SIG-M5 treated with dmso at 0.1 percent for 504 hours (cell line): Measurements from ENCODE around the gene XIRP2.
"Not testable (repeated sequence)": the region's sequence is repeated elsewhere in the genome, so short reads cannot be mapped to it uniquely, and the experiment has no call there.

Source experiments
- DNase-seq: peaks from one replicate; lab custom pipeline; 2025; ENCODE audit not compliant: unreplicated experiment; lab: John Stamatoyannopoulos, UW

Gene XIRP2

GRCh38 chr2:167028503-167028902, 140.2 kb downstream of the XIRP2 start:
- DNase-seq = no peak

- DNase-seq = not testable (repeated sequence)
These were observed 146.7 kb downstream of the XIRP2 start for GRCh38 chr2:167034976-167035375.

- no peak for DNase-seq
These were observed 160.5 kb downstream of the XIRP2 start for GRCh38 chr2:167048829-167049228.

GRCh38 chr2:167049659-167050058, 161.4 kb downstream of the XIRP2 start:
- no peak for DNase-seq

- no peak for DNase-seq
These were observed 164.5 kb downstream of the XIRP2 start for GRCh38 chr2:167052825-167053224.

GRCh38 chr2:167054881-167055280, 166.6 kb downstream of the XIRP2 start:
- no peak for DNase-seq

GRCh38 chr2:167057446-167057845, 169.2 kb downstream of the XIRP2 start:
- no peak for DNase-seq

GRCh38 chr2:167059173-167059572, 170.9 kb downstream of the XIRP2 start:
- DNase-seq = no peak

GRCh38 chr2:167069855-167070254, 181.6 kb downstream of the XIRP2 start:
- no peak for DNase-seq

GRCh38 chr2:167075708-167076107, 187.4 kb downstream of the XIRP2 start:
- DNase-seq = not testable (repeated sequence)

GRCh38 chr2:167098931-167099330, 210.7 kb downstream of the XIRP2 start:
- not testable (repeated sequence) for DNase-seq

- no peak for DNase-seq
These were observed 212.2 kb downstream of the XIRP2 start for GRCh38 chr2:167100506-167100905.

- no peak for DNase-seq
These were observed 214.9 kb downstream of the XIRP2 start for GRCh38 chr2:167103028-167103756.

GRCh38 chr2:167103757-167104133, 215.5 kb downstream of the XIRP2 start:
- no peak for DNase-seq

GRCh38 chr2:167104691-167105090, 216.4 kb downstream of the XIRP2 start:
- no peak for DNase-seq

- DNase-seq = not testable (repeated sequence)
These were observed 221.4 kb downstream of the XIRP2 start for GRCh38 chr2:167109682-167110081.

GRCh38 chr2:167110345-167110744, 222.1 kb downstream of the XIRP2 start:
- DNase-seq = no peak

GRCh38 chr2:167114018-167114417, 225.7 kb downstream of the XIRP2 start:
- no peak for DNase-seq

GRCh38 chr2:167115541-167115940, 227.3 kb downstream of the XIRP2 start:
- no peak for DNase-seq

- DNase-seq = no peak
These were observed 234.1 kb downstream of the XIRP2 start for GRCh38 chr2:167122389-167122788.

GRCh38 chr2:167126165-167126564, 237.9 kb downstream of the XIRP2 start:
- no peak for DNase-seq

- DNase-seq = no peak
These were observed 238.9 kb downstream of the XIRP2 start for GRCh38 chr2:167127135-167127534.

- DNase-seq = no peak
These were observed 239.8 kb downstream of the XIRP2 start for GRCh38 chr2:167128130-167128529.
